MM.1S (cell line): Measurements from ENCODE around the gene PIGR.

ENCODE experiments used
- DNase-seq: peaks from one replicate; pipeline ENCODE4 v3.0.0-alpha.2; 2015
- H2AFZ ChIP-seq: fragments of 300-600 bp; sonication (generic); 2 replicates; pipeline ENCODE4 v1.6.0; 2016; ENCODE audit warnings: antibody characterized with exemption, low read length
- H3F3A ChIP-seq: fragments of 300-600 bp; sonication (generic); 2 replicates; pipeline ENCODE4 v1.6.1; 2016; ENCODE audit warnings: mild to moderate bottlenecking, antibody characterized with exemption, low read length, moderate library complexity, mixed read lengths; ENCODE audit not compliant: insufficient read depth
- H3K27ac ChIP-seq: fragments of 300-600 bp; sonication (generic); 2 replicates; pipeline ENCODE4 v1.5.1; 2016; ENCODE audit warnings: mild to moderate bottlenecking, low read length
- H3K27me3 ChIP-seq: fragments of 300-600 bp; sonication (generic); replicated peaks from 2 replicates; pipeline ENCODE4 v1.6.0; 2016; ENCODE audit warnings: low read length; ENCODE audit not compliant: insufficient read depth
- H3K36me3 ChIP-seq: fragments of 300-600 bp; sonication (generic); replicated peaks from 2 replicates; pipeline ENCODE4 v1.6.1; 2016; ENCODE audit warnings: mild to moderate bottlenecking, low read length, mixed read lengths; ENCODE audit not compliant: insufficient read depth
- H3K4me1 ChIP-seq: fragments of 300-600 bp; sonication (generic); 2 replicates; pipeline ENCODE4 v1.6.1; 2016; ENCODE audit warnings: low read length, mixed read lengths
- H3K4me2 ChIP-seq: fragments of 300-600 bp; sonication (generic); 2 replicates; pipeline ENCODE4 v1.6.0; 2016; ENCODE audit warnings: low read depth, low read length
- H3K4me3 ChIP-seq: fragments of 300-600 bp; sonication (generic); 2 replicates; pipeline ENCODE4 v1.5.1; 2016; ENCODE audit warnings: low read length, mixed read lengths
- H3K79me2 ChIP-seq: fragments of 300-600 bp; sonication (generic); 2 replicates; pipeline ENCODE4 v1.6.1; 2016; ENCODE audit warnings: mixed run types, low read length, mixed read lengths
- H3K9ac ChIP-seq: fragments of 300-600 bp; sonication (generic); 2 replicates; pipeline ENCODE4 v1.6.1; 2016; ENCODE audit warnings: low read length, mixed read lengths
- H3K9me2 ChIP-seq: fragments of 300-600 bp; sonication (generic); replicated peaks from 2 replicates; pipeline ENCODE4 v1.6.1; 2016; ENCODE audit warnings: mild to moderate bottlenecking, low read length, mixed read lengths; ENCODE audit not compliant: insufficient read depth
- H3K9me3 ChIP-seq: fragments of 300-600 bp; sonication (generic); replicated peaks from 2 replicates; pipeline ENCODE4 v1.6.1; 2016; ENCODE audit warnings: mild to moderate bottlenecking, low read length, mixed read lengths; ENCODE audit not compliant: insufficient read depth
- H4K20me1 ChIP-seq: fragments of 300-600 bp; sonication (generic); 2 replicates; pipeline ENCODE4 v1.6.1; 2016; ENCODE audit warnings: mild to moderate bottlenecking, low read length, moderate library complexity, mixed read lengths; ENCODE audit not compliant: insufficient read depth
- EZH2 ChIP-seq: fragments of 300-600 bp; sonication (generic); optimal IDR thresholded peaks from 2 replicates; pipeline ENCODE3; 2017; ENCODE audit warnings: low read depth, mild to moderate bottlenecking, antibody characterized with exemption, low read length, mixed read lengths
- EZH2phosphoT487 ChIP-seq: fragments of 300-600 bp; sonication (generic); IDR thresholded peaks from 2 replicates; pipeline ENCODE4 v1.6.1; 2018; ENCODE audit warnings: antibody characterized with exemption, low read length
- TF ChIP-seq, protein P1 (sequence below): fragments of 300-600 bp; sonication (generic); IDR thresholded peaks from 2 replicates; pipeline ENCODE4 v1.5.1; 2016; ENCODE audit warnings: antibody characterized with exemption, low read length, mixed read lengths

PIGR gene

DNA sequence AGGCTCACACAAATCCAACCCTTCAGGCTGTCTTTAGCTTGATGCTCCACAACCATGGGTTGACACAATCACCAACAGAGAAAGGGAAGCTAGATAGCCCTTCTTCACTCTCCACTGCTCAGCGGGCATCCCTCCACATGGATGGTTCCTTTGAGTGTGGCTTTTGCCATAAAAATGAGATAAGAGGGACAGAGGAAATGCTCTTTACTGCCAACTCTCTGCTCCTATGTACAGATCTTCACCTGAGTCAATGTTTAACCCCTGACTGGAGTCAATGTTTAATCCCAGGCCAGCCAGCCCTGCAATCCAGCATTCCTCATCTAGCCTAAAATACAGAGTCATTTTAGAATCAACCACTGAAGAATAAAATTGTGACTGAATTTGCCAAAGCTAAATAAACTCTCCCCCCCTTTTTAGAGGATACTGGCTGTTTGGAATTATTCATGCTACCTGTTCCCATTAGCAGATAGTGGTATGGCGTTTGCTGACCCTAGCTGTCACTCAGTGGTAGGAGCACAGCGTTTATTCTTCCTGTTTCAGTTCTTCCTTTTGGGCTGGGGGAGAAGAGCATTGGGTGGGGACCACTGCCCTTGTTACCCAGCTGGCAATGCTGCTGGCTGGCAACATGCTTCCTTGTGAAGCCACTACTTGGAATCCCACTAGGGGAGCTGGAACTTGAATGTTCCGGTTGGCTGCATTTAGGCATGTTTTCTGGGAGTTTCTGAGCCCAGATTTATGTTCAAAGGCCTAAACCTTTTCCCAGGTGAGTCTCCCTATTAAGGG is 5.2 kb upstream of the PIGR start:
- no peak overlapping the region for H2AFZ ChIP-seq
- no peaks in the 10 kb centered on the region for H3K36me3 ChIP-seq
- H3K4me1 ChIP-seq: no peaks in the 10 kb centered on the region
- no peaks in the 10 kb centered on the region for H3K27me3 ChIP-seq
- no peaks in the 10 kb centered on the region for H3F3A ChIP-seq
- H3K9me2 ChIP-seq: no peaks in the 10 kb centered on the region
- H3K4me2 ChIP-seq: no peak overlapping the region
- H3K9ac ChIP-seq: no peak overlapping the region
- H3K27ac ChIP-seq: no peak overlapping the region
- H4K20me1 ChIP-seq: no peaks in the 10 kb centered on the region
- no peak overlapping the region for H3K4me3 ChIP-seq
- no peak for DNase-seq
- H3K79me2 ChIP-seq: no peaks in the 10 kb centered on the region
- H3K9me3 ChIP-seq: no peaks in the 10 kb centered on the region
- no peak for TF ChIP-seq EZH2phosphoT487
- no peak for TF ChIP-seq EZH2
- TF ChIP-seq, protein P1, sequence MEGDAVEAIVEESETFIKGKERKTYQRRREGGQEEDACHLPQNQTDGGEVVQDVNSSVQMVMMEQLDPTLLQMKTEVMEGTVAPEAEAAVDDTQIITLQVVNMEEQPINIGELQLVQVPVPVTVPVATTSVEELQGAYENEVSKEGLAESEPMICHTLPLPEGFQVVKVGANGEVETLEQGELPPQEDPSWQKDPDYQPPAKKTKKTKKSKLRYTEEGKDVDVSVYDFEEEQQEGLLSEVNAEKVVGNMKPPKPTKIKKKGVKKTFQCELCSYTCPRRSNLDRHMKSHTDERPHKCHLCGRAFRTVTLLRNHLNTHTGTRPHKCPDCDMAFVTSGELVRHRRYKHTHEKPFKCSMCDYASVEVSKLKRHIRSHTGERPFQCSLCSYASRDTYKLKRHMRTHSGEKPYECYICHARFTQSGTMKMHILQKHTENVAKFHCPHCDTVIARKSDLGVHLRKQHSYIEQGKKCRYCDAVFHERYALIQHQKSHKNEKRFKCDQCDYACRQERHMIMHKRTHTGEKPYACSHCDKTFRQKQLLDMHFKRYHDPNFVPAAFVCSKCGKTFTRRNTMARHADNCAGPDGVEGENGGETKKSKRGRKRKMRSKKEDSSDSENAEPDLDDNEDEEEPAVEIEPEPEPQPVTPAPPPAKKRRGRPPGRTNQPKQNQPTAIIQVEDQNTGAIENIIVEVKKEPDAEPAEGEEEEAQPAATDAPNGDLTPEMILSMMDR: no peak

DNA sequence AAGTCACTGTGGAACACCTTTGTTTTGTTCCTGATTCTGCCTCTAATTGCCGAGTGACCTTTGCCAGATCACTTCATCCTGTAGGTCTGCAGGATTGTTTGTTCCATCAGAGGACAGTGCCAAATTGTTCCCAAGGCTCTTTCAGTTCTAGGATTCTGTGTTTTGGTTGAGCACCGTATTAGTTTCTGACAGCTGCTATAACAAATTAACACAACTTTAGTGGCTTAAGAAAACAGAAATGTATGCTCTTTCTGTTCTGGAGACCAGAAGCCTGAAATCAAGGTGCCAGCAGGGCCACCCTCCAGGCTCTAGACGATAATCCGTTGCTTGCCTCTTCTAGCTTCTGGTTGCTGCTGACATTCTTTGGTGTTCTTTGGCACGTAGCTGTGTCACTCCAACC is 3.4 kb upstream of the PIGR start:
- Histone ChIP-seq H3K36me3 (no peaks in the 10 kb centered on the region), H3K9me2 (no peaks in the 10 kb centered on the region), H3F3A (no peaks in the 10 kb centered on the region), H3K9ac (no peak overlapping the region), H2AFZ (no peak overlapping the region), H3K27ac (no peak overlapping the region), H3K79me2 (no peaks in the 10 kb centered on the region), H3K4me3 (no peak overlapping the region), H3K4me1 (no peaks in the 10 kb centered on the region), H3K27me3 (no peaks in the 10 kb centered on the region), H4K20me1 (no peaks in the 10 kb centered on the region), H3K9me3 (no peaks in the 10 kb centered on the region), H3K4me2 (no peak overlapping the region)
- TF ChIP-seq EZH2 (no peak), EZH2phosphoT487 (no peak)
- TF ChIP-seq, protein P1: no peak
- no peak for DNase-seq

DNA sequence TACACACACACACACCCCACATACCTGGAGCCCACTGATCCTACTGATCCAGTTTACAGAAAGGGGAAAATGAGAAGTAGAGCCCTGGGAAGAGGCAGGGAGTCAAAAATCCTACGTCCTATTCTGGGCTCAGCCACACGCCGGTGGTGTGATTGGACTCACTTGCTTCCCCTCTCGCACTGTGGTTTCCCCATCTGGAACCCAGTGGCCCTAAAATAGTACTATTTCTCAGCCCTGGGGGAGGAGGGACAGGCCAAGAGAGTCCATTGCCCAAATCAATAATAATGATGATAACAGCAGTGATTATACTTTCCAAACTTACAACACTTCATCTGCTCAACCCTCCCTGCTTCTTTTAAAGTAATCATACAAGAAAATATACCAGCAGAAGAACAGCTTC is 2.9 kb upstream of the PIGR start:
- Histone ChIP-seq H4K20me1 (no peaks in the 10 kb centered on the region), H3F3A (no peaks in the 10 kb centered on the region), H3K4me2 (no peak overlapping the region), H3K4me3 (no peak overlapping the region), H3K36me3 (no peaks in the 10 kb centered on the region), H3K9me2 (no peaks in the 10 kb centered on the region), H2AFZ (no peak overlapping the region), H3K9me3 (no peaks in the 10 kb centered on the region), H3K27ac (no peak overlapping the region), H3K9ac (no peak overlapping the region), H3K4me1 (no peaks in the 10 kb centered on the region), H3K79me2 (no peaks in the 10 kb centered on the region), H3K27me3 (no peaks in the 10 kb centered on the region)
- TF ChIP-seq, protein P1: no peak
- TF ChIP-seq EZH2phosphoT487 (no peak), EZH2 (no peak)
- DNase-seq: no peak
